GM19467 (cell line): ENCODE results near the gene TAB2.
A peak's percentile ranks its signal among the peaks of the same experiment; 100 is the strongest.

Experiments
- ATAC-seq: cut with Tn5 transposase; IDR thresholded peaks from one replicate; pipeline ENCODE4 v1.9.1; 2021; ENCODE audit warnings: mild to moderate bottlenecking, moderate library complexity; ENCODE audit not compliant: unreplicated experiment

The TAB2 gene

GRCh38 chr6:149409617-149410016 lies 92.1 kb downstream of the TAB2 start:
- ATAC-seq = no peak

GRCh38 chr6:149410557-149410956 lies 93.0 kb downstream of the TAB2 start:
- ATAC-seq = no peak

- ATAC-seq = no peak
Observed at GRCh38 chr6:149414009-149414408, 96.5 kb downstream of the TAB2 start.

GRCh38 chr6:149414821-149415220 lies 97.3 kb downstream of the TAB2 start:
- no peak for ATAC-seq

GRCh38 chr6:149419696-149420404 lies 102.3 kb downstream of the TAB2 start:
- ATAC-seq = no peak

- no peak for ATAC-seq
Observed at GRCh38 chr6:149421132-149421531, 103.6 kb downstream of the TAB2 start.

GRCh38 chr6:149422581-149422980 lies 105.1 kb downstream of the TAB2 start:
- ATAC-seq = no peak

- no peak for ATAC-seq
Observed at GRCh38 chr6:149423964-149424440, 106.5 kb downstream of the TAB2 start.

GRCh38 chr6:149425224-149425623 lies 107.7 kb downstream of the TAB2 start:
- no peak for ATAC-seq

- no peak for ATAC-seq
Observed at GRCh38 chr6:149425754-149426153, 108.2 kb downstream of the TAB2 start.

GRCh38 chr6:149428606-149429005 lies 111.1 kb downstream of the TAB2 start:
- no peak for ATAC-seq

- ATAC-seq = no peak
Observed at GRCh38 chr6:149429427-149430360, 112.2 kb downstream of the TAB2 start.

GRCh38 chr6:149431905-149432775 lies 114.6 kb downstream of the TAB2 start:
- ATAC-seq = peak; percentile 90

- no peak for ATAC-seq
Observed at GRCh38 chr6:149433405-149433804, 115.9 kb downstream of the TAB2 start.

GRCh38 chr6:149433881-149434280 lies 116.4 kb downstream of the TAB2 start:
- ATAC-seq = no peak

GRCh38 chr6:149435919-149436586 lies 118.5 kb downstream of the TAB2 start:
- ATAC-seq = no peak

GRCh38 chr6:149436647-149437046 lies 119.1 kb downstream of the TAB2 start:
- no peak for ATAC-seq

- ATAC-seq = no peak
Observed at GRCh38 chr6:149437212-149437611, 119.7 kb downstream of the TAB2 start.

GRCh38 chr6:149438855-149439254 lies 121.3 kb downstream of the TAB2 start:
- ATAC-seq = no peak

- no peak for ATAC-seq
Observed at GRCh38 chr6:149439626-149440025, 122.1 kb downstream of the TAB2 start.
